ENCODE results near the gene ANKRD13B. TPM values are rescaled to one million over a fixed set of nuclear protein-coding genes. Genes with fewer than 3 reads are reported as not detected.

ANKRD13B gene
- total and polyA plus RNA-seq, 2 of the 13 experiments (the other 11 are each of a cell fraction or from before 2014, with no cell fraction given) = 1.7 to 1.8 TPM

DNA sequence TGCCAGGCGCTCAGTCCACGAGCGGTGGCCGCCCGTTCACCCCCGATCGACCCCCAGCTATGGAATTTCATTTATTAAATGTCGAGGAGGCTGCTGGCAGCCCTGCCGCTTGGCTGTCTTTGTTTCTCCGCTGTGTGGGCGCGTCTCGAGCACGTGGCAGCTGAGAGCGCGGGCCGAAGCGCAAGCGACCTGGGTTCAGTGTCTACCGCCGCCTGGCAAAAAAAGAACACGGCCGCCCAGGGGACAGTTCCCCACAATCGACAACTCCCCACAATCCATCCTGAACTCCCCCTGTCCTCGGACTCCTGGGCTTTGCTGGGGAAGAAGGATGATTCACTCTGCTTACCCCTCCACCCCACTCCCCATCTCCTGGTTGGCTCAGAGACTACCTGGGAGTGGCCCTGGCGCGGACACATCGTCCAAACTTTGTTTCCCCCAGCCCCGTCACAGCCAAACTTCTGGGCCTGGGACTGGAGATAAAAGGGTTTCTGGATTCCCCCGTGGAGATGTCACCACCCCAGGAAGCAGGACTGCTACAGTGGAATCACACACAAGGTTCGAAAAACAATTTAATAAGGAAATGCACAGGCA lies 1.7 kb upstream of the ANKRD13B start (continued):
- TF ChIP-seq, protein P1, sequence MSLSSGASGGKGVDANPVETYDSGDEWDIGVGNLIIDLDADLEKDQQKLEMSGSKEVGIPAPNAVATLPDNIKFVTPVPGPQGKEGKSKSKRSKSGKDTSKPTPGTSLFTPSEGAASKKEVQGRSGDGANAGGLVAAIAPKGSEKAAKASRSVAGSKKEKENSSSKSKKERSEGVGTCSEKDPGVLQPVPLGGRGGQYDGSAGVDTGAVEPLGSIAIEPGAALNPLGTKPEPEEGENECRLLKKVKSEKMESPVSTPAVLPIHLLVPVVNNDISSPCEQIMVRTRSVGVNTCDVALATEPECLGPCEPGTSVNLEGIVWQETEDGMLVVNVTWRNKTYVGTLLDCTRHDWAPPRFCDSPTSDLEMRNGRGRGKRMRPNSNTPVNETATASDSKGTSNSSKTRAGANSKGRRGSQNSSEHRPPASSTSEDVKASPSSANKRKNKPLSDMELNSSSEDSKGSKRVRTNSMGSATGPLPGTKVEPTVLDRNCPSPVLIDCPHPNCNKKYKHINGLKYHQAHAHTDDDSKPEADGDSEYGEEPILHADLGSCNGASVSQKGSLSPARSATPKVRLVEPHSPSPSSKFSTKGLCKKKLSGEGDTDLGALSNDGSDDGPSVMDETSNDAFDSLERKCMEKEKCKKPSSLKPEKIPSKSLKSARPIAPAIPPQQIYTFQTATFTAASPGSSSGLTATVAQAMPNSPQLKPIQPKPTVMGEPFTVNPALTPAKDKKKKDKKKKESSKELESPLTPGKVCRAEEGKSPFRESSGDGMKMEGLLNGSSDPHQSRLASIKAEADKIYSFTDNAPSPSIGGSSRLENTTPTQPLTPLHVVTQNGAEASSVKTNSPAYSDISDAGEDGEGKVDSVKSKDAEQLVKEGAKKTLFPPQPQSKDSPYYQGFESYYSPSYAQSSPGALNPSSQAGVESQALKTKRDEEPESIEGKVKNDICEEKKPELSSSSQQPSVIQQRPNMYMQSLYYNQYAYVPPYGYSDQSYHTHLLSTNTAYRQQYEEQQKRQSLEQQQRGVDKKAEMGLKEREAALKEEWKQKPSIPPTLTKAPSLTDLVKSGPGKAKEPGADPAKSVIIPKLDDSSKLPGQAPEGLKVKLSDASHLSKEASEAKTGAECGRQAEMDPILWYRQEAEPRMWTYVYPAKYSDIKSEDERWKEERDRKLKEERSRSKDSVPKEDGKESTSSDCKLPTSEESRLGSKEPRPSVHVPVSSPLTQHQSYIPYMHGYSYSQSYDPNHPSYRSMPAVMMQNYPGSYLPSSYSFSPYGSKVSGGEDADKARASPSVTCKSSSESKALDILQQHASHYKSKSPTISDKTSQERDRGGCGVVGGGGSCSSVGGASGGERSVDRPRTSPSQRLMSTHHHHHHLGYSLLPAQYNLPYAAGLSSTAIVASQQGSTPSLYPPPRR (CRISPR knock-in tag; IDR thresholded peaks at IDR 0.05; ENCODE audit: borderline replicate concordance) = no peak
- TF ChIP-seq ZSCAN30 (CRISPR knock-in tag; IDR thresholded peaks at IDR 0.05) (no peak), AHR (CRISPR knock-in tag; IDR thresholded peaks at IDR 0.05) (peak; percentile 73), ATAD3A (CRISPR knock-in tag; IDR thresholded peaks at IDR 0.05) (no peak), ERF (CRISPR knock-in tag; IDR thresholded peaks at IDR 0.05) (peak; percentile 43), MYC (CRISPR knock-in tag; IDR thresholded peaks at IDR 0.05; ENCODE audit: borderline replicate concordance) (peak; percentile 85), MAF1 (CRISPR knock-in tag; IDR thresholded peaks at IDR 0.05; ENCODE audit: borderline replicate concordance) (0 out of 2 replicates have a peak, but pooled peaks have one; percentile 53), BRCA1 (CRISPR knock-in tag; IDR thresholded peaks at IDR 0.05) (no peak), ETV6 (CRISPR knock-in tag; conservative IDR thresholded peaks at IDR 0.05) (no peak; the same call in 1 of the 2 replicates), TOE1 (CRISPR knock-in tag; IDR thresholded peaks at IDR 0.05) (no peak), ZBTB7B (CRISPR knock-in tag; IDR thresholded peaks at IDR 0.05) (no peak), HNRNPLL (IDR thresholded peaks at IDR 0.05; ENCODE audit: low read depth, low read length, poor library complexity, severe bottlenecking) (no peak), ZNF205 (CRISPR knock-in tag; IDR thresholded peaks at IDR 0.05) (no peak; the same call in 1 of the 2 replicates), RAD51 (IDR thresholded peaks at IDR 0.05; ENCODE audit: borderline replicate concordance) (no peak), MXD4 (CRISPR knock-in tag; IDR thresholded peaks at IDR 0.05) (peak; percentile 54; the same call in 1 of the 2 replicates), ZNF329 (CRISPR knock-in tag; IDR thresholded peaks at IDR 0.05; ENCODE audit: low read depth) (no peak)
- TF ChIP-seq, protein P2, sequence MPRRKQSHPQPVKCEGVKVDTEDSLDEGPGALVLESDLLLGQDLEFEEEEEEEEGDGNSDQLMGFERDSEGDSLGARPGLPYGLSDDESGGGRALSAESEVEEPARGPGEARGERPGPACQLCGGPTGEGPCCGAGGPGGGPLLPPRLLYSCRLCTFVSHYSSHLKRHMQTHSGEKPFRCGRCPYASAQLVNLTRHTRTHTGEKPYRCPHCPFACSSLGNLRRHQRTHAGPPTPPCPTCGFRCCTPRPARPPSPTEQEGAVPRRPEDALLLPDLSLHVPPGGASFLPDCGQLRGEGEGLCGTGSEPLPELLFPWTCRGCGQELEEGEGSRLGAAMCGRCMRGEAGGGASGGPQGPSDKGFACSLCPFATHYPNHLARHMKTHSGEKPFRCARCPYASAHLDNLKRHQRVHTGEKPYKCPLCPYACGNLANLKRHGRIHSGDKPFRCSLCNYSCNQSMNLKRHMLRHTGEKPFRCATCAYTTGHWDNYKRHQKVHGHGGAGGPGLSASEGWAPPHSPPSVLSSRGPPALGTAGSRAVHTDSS (CRISPR knock-in tag; conservative IDR thresholded peaks at IDR 0.05) = no peak
- TF ChIP-seq, protein P3, sequence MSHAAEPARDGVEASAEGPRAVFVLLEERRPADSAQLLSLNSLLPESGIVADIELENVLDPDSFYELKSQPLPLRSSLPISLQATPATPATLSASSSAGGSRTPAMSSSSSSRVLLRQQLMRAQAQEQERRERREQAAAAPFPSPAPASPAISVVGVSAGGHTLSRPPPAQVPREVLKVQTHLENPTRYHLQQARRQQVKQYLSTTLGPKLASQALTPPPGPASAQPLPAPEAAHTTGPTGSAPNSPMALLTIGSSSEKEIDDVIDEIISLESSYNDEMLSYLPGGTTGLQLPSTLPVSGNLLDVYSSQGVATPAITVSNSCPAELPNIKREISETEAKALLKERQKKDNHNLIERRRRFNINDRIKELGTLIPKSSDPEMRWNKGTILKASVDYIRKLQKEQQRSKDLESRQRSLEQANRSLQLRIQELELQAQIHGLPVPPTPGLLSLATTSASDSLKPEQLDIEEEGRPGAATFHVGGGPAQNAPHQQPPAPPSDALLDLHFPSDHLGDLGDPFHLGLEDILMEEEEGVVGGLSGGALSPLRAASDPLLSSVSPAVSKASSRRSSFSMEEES (CRISPR knock-in tag; IDR thresholded peaks at IDR 0.05) = 0 out of 2 replicates have a peak, but pooled peaks have one; percentile 36
- TF ChIP-seq, protein P4, sequence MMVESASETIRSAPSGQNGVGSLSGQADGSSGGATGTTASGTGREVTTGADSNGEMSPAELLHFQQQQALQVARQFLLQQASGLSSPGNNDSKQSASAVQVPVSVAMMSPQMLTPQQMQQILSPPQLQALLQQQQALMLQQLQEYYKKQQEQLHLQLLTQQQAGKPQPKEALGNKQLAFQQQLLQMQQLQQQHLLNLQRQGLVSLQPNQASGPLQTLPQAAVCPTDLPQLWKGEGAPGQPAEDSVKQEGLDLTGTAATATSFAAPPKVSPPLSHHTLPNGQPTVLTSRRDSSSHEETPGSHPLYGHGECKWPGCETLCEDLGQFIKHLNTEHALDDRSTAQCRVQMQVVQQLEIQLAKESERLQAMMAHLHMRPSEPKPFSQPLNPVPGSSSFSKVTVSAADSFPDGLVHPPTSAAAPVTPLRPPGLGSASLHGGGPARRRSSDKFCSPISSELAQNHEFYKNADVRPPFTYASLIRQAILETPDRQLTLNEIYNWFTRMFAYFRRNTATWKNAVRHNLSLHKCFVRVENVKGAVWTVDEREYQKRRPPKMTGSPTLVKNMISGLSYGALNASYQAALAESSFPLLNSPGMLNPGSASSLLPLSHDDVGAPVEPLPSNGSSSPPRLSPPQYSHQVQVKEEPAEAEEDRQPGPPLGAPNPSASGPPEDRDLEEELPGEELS (CRISPR knock-in tag; IDR thresholded peaks at IDR 0.05) = peak; percentile 27
- TF ChIP-seq, protein P5, sequence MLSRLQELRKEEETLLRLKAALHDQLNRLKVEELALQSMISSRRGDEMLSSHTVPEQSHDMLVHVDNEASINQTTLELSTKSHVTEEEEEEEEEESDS (CRISPR knock-in tag; IDR thresholded peaks at IDR 0.05; ENCODE audit: borderline replicate concordance) = no peak

Data from HepG2 (cell line).